Measurements from ENCODE around the gene PHF21A.

Gene PHF21A

DNA sequence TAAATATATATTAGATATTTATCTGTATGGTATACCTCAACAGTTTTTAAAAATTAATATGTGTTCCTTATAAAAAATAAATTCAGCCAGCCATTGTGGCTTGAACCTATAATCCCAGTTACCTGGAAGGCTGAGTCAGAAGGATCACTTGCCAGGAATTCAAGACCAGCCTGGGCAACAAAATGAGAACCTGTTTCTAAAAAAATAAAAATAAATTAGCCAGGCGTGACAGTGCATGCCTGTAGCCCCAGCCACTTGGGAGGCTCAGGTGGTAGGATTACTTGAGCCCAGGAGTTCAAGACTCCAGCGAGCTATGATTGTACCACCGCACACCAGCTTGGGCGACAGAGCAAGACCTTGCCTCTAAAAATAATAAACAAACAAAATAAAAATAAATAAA, 54.9 kb downstream of the PHF21A start:
- TF ChIP-seq, protein P1, sequence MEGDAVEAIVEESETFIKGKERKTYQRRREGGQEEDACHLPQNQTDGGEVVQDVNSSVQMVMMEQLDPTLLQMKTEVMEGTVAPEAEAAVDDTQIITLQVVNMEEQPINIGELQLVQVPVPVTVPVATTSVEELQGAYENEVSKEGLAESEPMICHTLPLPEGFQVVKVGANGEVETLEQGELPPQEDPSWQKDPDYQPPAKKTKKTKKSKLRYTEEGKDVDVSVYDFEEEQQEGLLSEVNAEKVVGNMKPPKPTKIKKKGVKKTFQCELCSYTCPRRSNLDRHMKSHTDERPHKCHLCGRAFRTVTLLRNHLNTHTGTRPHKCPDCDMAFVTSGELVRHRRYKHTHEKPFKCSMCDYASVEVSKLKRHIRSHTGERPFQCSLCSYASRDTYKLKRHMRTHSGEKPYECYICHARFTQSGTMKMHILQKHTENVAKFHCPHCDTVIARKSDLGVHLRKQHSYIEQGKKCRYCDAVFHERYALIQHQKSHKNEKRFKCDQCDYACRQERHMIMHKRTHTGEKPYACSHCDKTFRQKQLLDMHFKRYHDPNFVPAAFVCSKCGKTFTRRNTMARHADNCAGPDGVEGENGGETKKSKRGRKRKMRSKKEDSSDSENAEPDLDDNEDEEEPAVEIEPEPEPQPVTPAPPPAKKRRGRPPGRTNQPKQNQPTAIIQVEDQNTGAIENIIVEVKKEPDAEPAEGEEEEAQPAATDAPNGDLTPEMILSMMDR (IDR thresholded peaks at IDR 0.05; ENCODE audit: low read depth, low read length) = no peak
- no peak overlapping the region for H3K4me3 ChIP-seq (ENCODE audit: low read depth, low read length)

DNA sequence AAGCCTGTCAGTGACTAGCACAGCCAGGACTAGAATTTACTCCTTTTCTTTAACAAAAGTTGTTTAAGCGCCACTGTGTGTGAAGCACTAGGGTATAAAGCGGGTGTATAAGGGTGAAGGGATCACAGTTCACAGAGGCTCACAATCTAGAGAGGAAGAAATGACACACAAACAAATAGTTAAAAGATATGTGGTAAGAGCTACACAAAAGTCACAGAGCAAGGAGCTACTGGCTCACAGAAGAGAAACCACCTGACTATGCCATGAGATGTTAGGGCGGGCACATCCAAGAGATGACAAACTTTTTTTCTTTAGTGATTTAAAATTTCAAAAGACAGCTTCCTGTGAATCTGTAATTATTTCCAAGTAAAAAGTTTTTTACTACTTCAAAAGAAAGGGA, 55.6 kb downstream of the PHF21A start:
- no peak overlapping the region for H3K4me3 ChIP-seq (ENCODE audit: low read depth, low read length)
- TF ChIP-seq, protein P1 (IDR thresholded peaks at IDR 0.05; ENCODE audit: low read depth, low read length) = no peak

DNA sequence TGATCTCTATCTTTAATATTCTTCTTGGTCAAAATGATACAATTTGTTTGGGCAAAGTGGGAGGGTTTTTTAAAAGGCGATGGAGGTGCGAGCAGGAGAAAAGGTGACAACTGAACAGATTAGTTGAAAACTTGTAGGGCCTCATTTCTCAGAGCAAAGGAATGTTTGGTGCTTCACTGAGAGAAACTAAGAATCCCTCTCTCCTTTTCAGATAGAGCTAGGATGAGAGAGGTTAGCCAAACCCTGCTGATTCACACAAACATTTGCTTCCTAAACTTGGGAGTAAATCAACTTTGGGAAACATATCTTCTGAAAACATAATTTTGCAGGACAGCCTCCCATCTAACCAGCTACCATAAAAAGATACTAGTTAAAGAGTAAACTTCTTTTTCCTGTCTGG, 57.0 kb downstream of the PHF21A start:
- H3K4me3 ChIP-seq (ENCODE audit: low read depth, low read length) = no peak overlapping the region
- TF ChIP-seq, protein P1 (IDR thresholded peaks at IDR 0.05; ENCODE audit: low read depth, low read length) = no peak

DNA sequence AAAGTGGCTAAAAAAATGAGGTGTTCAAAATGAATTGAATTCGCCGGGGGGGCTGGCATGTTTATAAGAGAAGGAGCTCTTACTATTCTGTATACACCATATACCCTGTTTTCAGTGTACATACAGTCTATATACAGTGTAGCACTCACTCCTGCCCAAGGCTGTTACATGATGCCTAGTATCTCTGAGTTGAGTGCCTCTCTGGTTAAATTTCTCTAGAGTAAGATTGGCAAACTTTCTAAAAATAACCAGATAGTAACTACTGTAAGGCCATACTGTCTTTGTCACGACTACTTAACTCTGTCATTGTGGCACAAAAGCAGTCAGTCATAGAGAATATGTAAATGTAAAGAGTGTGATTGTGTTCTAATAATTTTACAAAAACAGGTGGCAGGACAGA, 58.1 kb downstream of the PHF21A start:
- TF ChIP-seq, protein P1 (IDR thresholded peaks at IDR 0.05; ENCODE audit: low read depth, low read length) = no peak
- H3K4me3 ChIP-seq (ENCODE audit: low read depth, low read length) = no peak overlapping the region

DNA sequence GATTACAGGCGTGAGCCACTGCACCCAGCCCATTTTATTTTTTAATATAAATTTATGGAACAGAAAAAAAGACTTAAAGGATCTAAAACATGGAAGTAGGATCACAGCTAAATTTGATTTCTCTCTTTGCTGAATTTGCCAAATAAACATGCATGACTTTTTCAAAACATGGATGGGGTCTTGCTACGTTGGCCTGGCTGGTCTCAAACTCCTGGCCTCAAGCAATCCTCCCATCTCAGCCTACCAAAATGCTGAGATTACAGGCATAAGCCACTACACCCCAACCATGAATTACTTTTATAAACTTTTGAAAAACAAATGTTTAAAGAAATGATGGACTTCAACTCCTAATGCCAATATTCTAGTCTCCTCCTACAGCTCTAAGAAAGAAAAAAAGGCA, 61.2 kb downstream of the PHF21A start:
- TF ChIP-seq, protein P1 (IDR thresholded peaks at IDR 0.05; ENCODE audit: low read depth, low read length) = no peak
- H3K4me3 ChIP-seq (ENCODE audit: low read depth, low read length) = no peak overlapping the region

DNA sequence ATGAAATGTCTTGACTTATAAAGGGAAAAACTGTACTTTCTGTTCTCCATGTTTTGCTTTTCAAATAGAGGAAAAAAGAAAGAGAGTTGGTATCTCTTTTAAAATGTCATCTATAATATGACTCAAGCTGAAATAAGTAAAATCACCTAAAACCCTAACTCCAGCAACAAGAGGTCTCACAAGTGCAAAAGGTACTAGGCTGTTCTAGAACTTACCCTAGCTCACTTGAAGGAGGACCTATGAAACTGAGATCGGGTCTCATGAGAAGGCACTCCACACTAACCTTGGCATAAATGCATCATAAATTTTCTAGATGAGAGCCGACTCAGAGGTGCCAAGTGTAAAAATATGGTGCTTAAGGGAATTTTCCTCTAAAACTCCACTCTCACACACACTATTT, 63.8 kb downstream of the PHF21A start:
- no peak overlapping the region for H3K4me3 ChIP-seq (ENCODE audit: low read depth, low read length)
- TF ChIP-seq, protein P1 (IDR thresholded peaks at IDR 0.05; ENCODE audit: low read depth, low read length) = no peak

DNA sequence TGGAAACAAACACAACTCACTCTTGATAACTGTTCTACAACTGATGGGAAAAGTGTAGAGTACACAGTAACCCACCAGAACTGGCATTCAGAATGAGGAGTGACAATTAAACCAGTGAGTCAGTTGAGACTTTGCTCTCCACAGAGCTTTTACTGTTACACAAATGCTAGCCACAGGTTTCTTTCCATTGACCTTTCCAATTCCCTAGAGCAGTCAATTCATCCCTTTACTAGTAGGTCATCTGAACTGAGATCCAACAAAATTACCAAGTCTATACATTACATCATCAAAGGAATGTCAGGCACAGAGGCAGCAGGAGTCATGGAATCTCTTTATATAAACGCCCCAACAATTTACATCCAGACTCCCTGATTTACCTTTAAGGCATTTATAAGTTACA, 65.9 kb downstream of the PHF21A start:
- TF ChIP-seq, protein P1 (IDR thresholded peaks at IDR 0.05; ENCODE audit: low read depth, low read length) = no peak
- no peak overlapping the region for H3K4me3 ChIP-seq (ENCODE audit: low read depth, low read length)

Measured in WI38 (cell line).